Keratinocyte (primary cell): ENCODE data around the gene EXOC4. TPM values are rescaled to one million over a fixed set of nuclear protein-coding genes. Genes with fewer than 3 reads are reported as not detected.

ENCODE experiments used
- DNase-seq: peaks from one replicate; pipeline ENCODE4 v3.0.0-alpha.2; 2011; ENCODE audit warnings: low read depth, missing footprints, low spot score
- FAIRE-seq: peaks from 2 replicates; lab custom pipeline; 2011; peaks lifted over from hg19 to GRCh38; lab: Jason Lieb, UNC
- H2AFZ ChIP-seq: 2 replicates; pipeline ENCODE4 v1.6.0; 2012; ENCODE audit warnings: low read length, control low read depth, inconsistent platforms; ENCODE audit not compliant: control insufficient read depth
- H3K27ac ChIP-seq: 2 replicates; pipeline ENCODE4 v1.5.1; 2011; ENCODE audit warnings: low read length; ENCODE audit not compliant: control insufficient read depth, insufficient read depth
- H3K27me3 ChIP-seq: 3 replicates; pipeline ENCODE4 v1.6.0; 2011; ENCODE audit warnings: low read length; ENCODE audit not compliant: control insufficient read depth, insufficient read depth; ENCODE audit errors: extremely low read depth
- H3K36me3 ChIP-seq, 2 experiments: 2 replicates in 1 of 2; 3 replicates in 1 of 2; pipeline ENCODE4 v1.5.1; 2011; ENCODE audit warnings: low read length in 2 of 2, mild to moderate bottlenecking in 1 of 2; ENCODE audit not compliant: control insufficient read depth in 2 of 2, insufficient read depth in 2 of 2; ENCODE audit errors: extremely low read depth in 1 of 2
- H3K4me1 ChIP-seq: 3 replicates; pipeline ENCODE4 v1.5.1; 2011; ENCODE audit warnings: low read length; ENCODE audit not compliant: control insufficient read depth, insufficient read depth; ENCODE audit errors: extremely low read depth
- H3K4me2 ChIP-seq: 3 replicates; pipeline ENCODE4 v1.6.0; 2011; ENCODE audit warnings: low read depth, low read length; ENCODE audit not compliant: control insufficient read depth, insufficient read depth; ENCODE audit errors: extremely low read depth
- H3K4me3 ChIP-seq, 3 experiments: fragments of 200-600 bp in 1 of 3; sonication (generic) in 1 of 3; 2 replicates in 2 of 3; 3 replicates in 1 of 3; pipeline ENCODE4 v1.5.1; 2011 to 2016; ENCODE audit warnings: low read length in 3 of 3, mild to moderate bottlenecking in 3 of 3, control low read depth in 2 of 3, inconsistent platforms in 1 of 3, low read depth in 1 of 3, mixed read lengths in 1 of 3, mixed run types in 1 of 3, moderate library complexity in 1 of 3; ENCODE audit not compliant: control insufficient read depth in 2 of 3, insufficient read depth in 2 of 3; ENCODE audit errors: extremely low read depth in 1 of 3
- H3K79me2 ChIP-seq: 2 replicates; pipeline ENCODE4 v1.6.0; 2012; ENCODE audit warnings: low read length; ENCODE audit not compliant: control insufficient read depth, insufficient read depth
- H3K9ac ChIP-seq: 3 replicates; pipeline ENCODE4 v1.6.0; 2011; ENCODE audit warnings: low read length; ENCODE audit not compliant: control insufficient read depth, insufficient read depth; ENCODE audit errors: extremely low read depth
- H3K9me1 ChIP-seq: 3 replicates; pipeline ENCODE4 v1.6.0; 2011; ENCODE audit warnings: low read length; ENCODE audit not compliant: control insufficient read depth, insufficient read depth; ENCODE audit errors: extremely low read depth
- H3K9me3 ChIP-seq: 2 replicates; pipeline ENCODE4 v1.5.1; 2012; ENCODE audit warnings: low read depth, low read length; ENCODE audit not compliant: control insufficient read depth
- H4K20me1 ChIP-seq: 3 replicates; pipeline ENCODE4 v1.6.0; 2011; ENCODE audit warnings: low read length; ENCODE audit not compliant: control insufficient read depth, insufficient read depth; ENCODE audit errors: extremely low read depth
- EZH2 ChIP-seq: IDR thresholded peaks from one replicate; pipeline ENCODE4 v1.6.1; 2012; ENCODE audit warnings: inconsistent platforms, mild to moderate bottlenecking, low read length, moderate library complexity
- dilution Hi-C: fragments of 300-500 bp; cut with MboI; formaldehyde crosslinking; loops from one replicate; pipeline ENCODE4 v1.7.0; 2020; ENCODE audit warnings: low sequenced_read_pairs; ENCODE audit not compliant: extremely low pct_ligation_motif_present
- polyA plus RNA-seq, 5 experiments: library from polyadenylated mRNA; depleted of rRNA in 3 of 5; stranded (reverse) in 3 of 5; stranded (forward) in 1 of 5; unstranded in 1 of 5; fragments of >200 nt; gene quantifications; 1 replicate in 1 of 5; 2 replicates in 3 of 5; 3 replicates in 1 of 5; pipeline versions ENCODE4 v1.2.1 to v1.2.3, GENCODE V29; 2011 to 2012; ENCODE audit warnings: missing spikeins in 2 of 5, low read depth in 1 of 5, low replicate concordance in 1 of 5
- TF ChIP-seq, protein P1 (sequence below), 3 experiments: IDR thresholded peaks in 1 of 3; conservative IDR thresholded peaks in 1 of 3; optimal IDR thresholded peaks in 1 of 3; 2 replicates in 2 of 3; 3 replicates in 1 of 3; pipeline versions ENCODE3 to v1.5.1; 2011; ENCODE audit warnings: low read length in 3 of 3, mild to moderate bottlenecking in 3 of 3, moderate library complexity in 2 of 3, control low read depth in 1 of 3, inconsistent platforms in 1 of 3; ENCODE audit not compliant: insufficient read depth in 2 of 3; ENCODE audit errors: extremely low read depth in 1 of 3

EXOC4 gene
- polyA plus RNA-seq, 1 donor (not counting 4 experiments of a cell fraction or from before 2014, with no cell fraction given): 52.6 TPM

DNA sequence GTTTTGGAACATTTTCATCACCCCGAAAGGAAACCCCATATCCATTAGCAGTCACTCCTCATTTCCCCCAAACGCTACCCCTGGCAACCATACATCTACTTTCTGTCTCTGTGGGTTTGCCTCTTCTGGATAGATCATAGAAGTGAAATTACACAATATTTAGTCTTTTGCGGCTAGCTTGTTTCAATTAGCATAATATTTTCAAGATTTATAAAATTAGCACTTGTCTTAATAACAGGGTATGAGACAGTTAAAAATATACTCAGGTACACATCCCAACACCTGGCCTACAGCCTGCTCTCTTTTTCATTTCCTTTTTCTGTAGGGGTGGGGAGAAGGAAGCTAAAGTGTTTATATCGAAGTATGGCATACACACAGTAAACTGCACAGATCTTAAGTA is 792.8 kb downstream of the EXOC4 start:
- Histone ChIP-seq H3K27me3 (no peaks in the 10 kb centered on the region), H2AFZ (no peak overlapping the region), H3K79me2 (no peaks in the 10 kb centered on the region), H3K36me3 (no peaks in the 10 kb centered on the region), H3K9me3 (no peaks in the 10 kb centered on the region), H3K9ac (no peak overlapping the region), H3K4me3 (no peak overlapping the region), H4K20me1 (no peaks in the 10 kb centered on the region), H3K4me2 (no peak overlapping the region), H3K9me1 (no peaks in the 10 kb centered on the region), H3K4me1 (no peaks in the 10 kb centered on the region), H3K27ac (no peak overlapping the region)
- dilution Hi-C loops: no loop called here
- TF ChIP-seq, protein P1, sequence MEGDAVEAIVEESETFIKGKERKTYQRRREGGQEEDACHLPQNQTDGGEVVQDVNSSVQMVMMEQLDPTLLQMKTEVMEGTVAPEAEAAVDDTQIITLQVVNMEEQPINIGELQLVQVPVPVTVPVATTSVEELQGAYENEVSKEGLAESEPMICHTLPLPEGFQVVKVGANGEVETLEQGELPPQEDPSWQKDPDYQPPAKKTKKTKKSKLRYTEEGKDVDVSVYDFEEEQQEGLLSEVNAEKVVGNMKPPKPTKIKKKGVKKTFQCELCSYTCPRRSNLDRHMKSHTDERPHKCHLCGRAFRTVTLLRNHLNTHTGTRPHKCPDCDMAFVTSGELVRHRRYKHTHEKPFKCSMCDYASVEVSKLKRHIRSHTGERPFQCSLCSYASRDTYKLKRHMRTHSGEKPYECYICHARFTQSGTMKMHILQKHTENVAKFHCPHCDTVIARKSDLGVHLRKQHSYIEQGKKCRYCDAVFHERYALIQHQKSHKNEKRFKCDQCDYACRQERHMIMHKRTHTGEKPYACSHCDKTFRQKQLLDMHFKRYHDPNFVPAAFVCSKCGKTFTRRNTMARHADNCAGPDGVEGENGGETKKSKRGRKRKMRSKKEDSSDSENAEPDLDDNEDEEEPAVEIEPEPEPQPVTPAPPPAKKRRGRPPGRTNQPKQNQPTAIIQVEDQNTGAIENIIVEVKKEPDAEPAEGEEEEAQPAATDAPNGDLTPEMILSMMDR (optimal IDR thresholded peaks at IDR 0.05 in 1 of 3, IDR thresholded peaks at IDR 0.05 in 1 of 3, conservative IDR thresholded peaks at IDR 0.05 in 1 of 3; ENCODE audit: extremely low read depth in 1 of 3, insufficient read depth in 2 of 3, low read length in 3 of 3): no peak
- no peak for TF ChIP-seq EZH2
- FAIRE-seq: no peak
- no peak for DNase-seq

DNA sequence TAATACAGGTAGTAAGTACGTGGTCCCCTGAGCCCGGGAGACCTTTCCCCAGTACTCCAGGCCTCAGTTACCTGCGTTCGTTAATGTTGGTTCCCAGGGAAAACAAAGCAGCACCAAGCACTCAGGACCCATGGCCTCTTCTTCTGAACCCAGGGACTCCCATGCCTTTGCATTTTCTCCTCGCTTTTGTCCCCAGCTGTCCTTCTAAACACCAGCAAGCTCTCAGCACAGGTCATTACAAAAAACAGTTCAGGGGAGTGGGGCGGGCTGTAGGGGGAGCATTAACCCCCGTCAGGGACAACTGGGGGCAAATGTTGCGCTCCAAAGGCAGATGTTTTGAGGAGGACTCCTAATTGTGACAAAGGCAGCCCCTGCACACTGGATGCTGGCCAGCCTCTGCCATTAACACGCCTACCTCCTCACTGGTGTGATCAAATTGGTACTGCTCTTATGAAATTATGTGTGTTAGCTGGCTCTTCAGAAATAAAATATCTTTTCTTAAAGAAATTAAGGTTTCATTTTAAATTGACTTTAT is 793.8 kb downstream of the EXOC4 start:
- no peak overlapping the region for H2AFZ ChIP-seq
- H3K27me3 ChIP-seq: no peaks in the 10 kb centered on the region
- no peak overlapping the region for H3K4me2 ChIP-seq
- no peaks in the 10 kb centered on the region for H3K9me3 ChIP-seq
- no peaks in the 10 kb centered on the region for H4K20me1 ChIP-seq
- DNase-seq (no peak), FAIRE-seq (no peak)
- no peaks in the 10 kb centered on the region for H3K4me1 ChIP-seq
- no peak overlapping the region for H3K4me3 ChIP-seq
- no peaks in the 10 kb centered on the region for H3K79me2 ChIP-seq
- no peaks in the 10 kb centered on the region for H3K9me1 ChIP-seq
- no peak overlapping the region for H3K9ac ChIP-seq
- no peaks in the 10 kb centered on the region for H3K36me3 ChIP-seq
- dilution Hi-C loops: no loop called here
- no peak overlapping the region for H3K27ac ChIP-seq
- TF ChIP-seq EZH2: no peak
- TF ChIP-seq, protein P1 (optimal IDR thresholded peaks at IDR 0.05 in 1 of 3, IDR thresholded peaks at IDR 0.05 in 1 of 3, conservative IDR thresholded peaks at IDR 0.05 in 1 of 3; ENCODE audit: extremely low read depth in 1 of 3, insufficient read depth in 2 of 3, low read length in 3 of 3): no peak
